Liver (tissue), 9 donors: ENCODE measurements around the gene IL1RAPL1. TPM values are rescaled to one million over a fixed set of nuclear protein-coding genes. Genes with fewer than 3 reads are reported as not detected.

Experiments
- DNase-seq: peaks from one replicate; pipeline ENCODE4 v3.0.0-alpha.2; 2017; ENCODE audit warnings: low spot score
- H3K27ac ChIP-seq, 2 donors: one replicate each; pipeline ENCODE4 v1.7.0; 2013; ENCODE audit warnings: inconsistent platforms in 2 of 2, low read length in 2 of 2, control low read depth in 1 of 2, low read depth in 1 of 2, mild to moderate bottlenecking in 1 of 2
- H3K27me3 ChIP-seq, 4 donors: one replicate each; pipeline versions ENCODE4 v1.6.1 to v1.7.0; 2013; ENCODE audit warnings: low read length in 3 of 4, inconsistent platforms in 1 of 4, mild to moderate bottlenecking in 1 of 4, moderate library complexity in 1 of 4; ENCODE audit not compliant: control insufficient read depth in 4 of 4, insufficient read depth in 4 of 4
- H3K36me3 ChIP-seq, 4 donors: one replicate each; pipeline versions ENCODE4 v1.6.1 to v1.7.0; 2013; ENCODE audit warnings: low read length in 3 of 4, mild to moderate bottlenecking in 3 of 4, low read depth in 1 of 4, moderate library complexity in 1 of 4; ENCODE audit not compliant: control insufficient read depth in 4 of 4, insufficient read depth in 3 of 4
- H3K4me1 ChIP-seq, 4 donors: one replicate each; pipeline versions ENCODE4 v1.6.1 to v1.7.0; 2013; ENCODE audit warnings: low read length in 3 of 4, mild to moderate bottlenecking in 3 of 4, moderate library complexity in 1 of 4; ENCODE audit not compliant: control insufficient read depth in 4 of 4, insufficient read depth in 4 of 4
- H3K4me3 ChIP-seq, 3 donors: one replicate each; pipeline versions ENCODE4 v1.6.1 to v1.7.0; 2013; ENCODE audit warnings: low read length in 3 of 3, control low read depth in 1 of 3, low read depth in 1 of 3, mild to moderate bottlenecking in 1 of 3
- H3K9ac ChIP-seq, 2 donors: one replicate each; pipeline ENCODE4 v1.7.0; 2013; ENCODE audit warnings: low read length in 2 of 2, mild to moderate bottlenecking in 2 of 2, moderate library complexity in 2 of 2, control low read depth in 1 of 2, low read depth in 1 of 2
- H3K9me3 ChIP-seq, 4 donors: one replicate each; pipeline versions ENCODE4 v1.6.1 to v1.7.0; 2013; ENCODE audit warnings: low read length in 3 of 4; ENCODE audit not compliant: control insufficient read depth in 4 of 4
- EGR1 ChIP-seq, 2 donors: IDR thresholded peaks; 2 replicates each; pipeline ENCODE4 v1.6.1; 2016 to 2018; ENCODE audit warnings: antibody characterized with exemption in 2 of 2, low read depth in 2 of 2
- FOXA1 ChIP-seq: IDR thresholded peaks from 2 replicates; pipeline ENCODE4 v1.6.1; 2016; ENCODE audit warnings: antibody characterized with exemption
- FOXA2 ChIP-seq: IDR thresholded peaks from 2 replicates; pipeline ENCODE4 v1.6.1; 2016; ENCODE audit warnings: antibody characterized with exemption
- GABPA ChIP-seq, 2 donors: IDR thresholded peaks in 1 of 2; conservative IDR thresholded peaks in 1 of 2; 2 replicates each; pipeline ENCODE4 v1.6.1; 2016; ENCODE audit warnings: antibody characterized with exemption in 2 of 2, mild to moderate bottlenecking in 1 of 2, moderate library complexity in 1 of 2
- HNF4A ChIP-seq, 2 donors: conservative IDR thresholded peaks; 2 replicates each; pipeline ENCODE4 v1.6.1; 2016; ENCODE audit warnings: antibody characterized with exemption in 2 of 2, mild to moderate bottlenecking in 2 of 2
- HNF4G ChIP-seq: IDR thresholded peaks from 2 replicates; pipeline ENCODE4 v1.6.1; 2016; ENCODE audit warnings: antibody characterized with exemption
- JUND ChIP-seq, 2 donors: IDR thresholded peaks; 2 replicates each; pipeline ENCODE4 v1.6.1; 2016; ENCODE audit warnings: antibody characterized with exemption in 2 of 2
- MAX ChIP-seq: IDR thresholded peaks from 2 replicates; pipeline ENCODE4 v1.6.1; 2016; ENCODE audit warnings: antibody characterized with exemption
- NR2F2 ChIP-seq: IDR thresholded peaks from 2 replicates; pipeline ENCODE4 v1.6.1; 2016; ENCODE audit warnings: antibody characterized with exemption
- RAD21 ChIP-seq, 2 donors: IDR thresholded peaks; 2 replicates each; pipeline ENCODE4 v1.6.1; 2016; ENCODE audit warnings: antibody characterized with exemption in 2 of 2, mild to moderate bottlenecking in 2 of 2
- REST ChIP-seq: IDR thresholded peaks from 2 replicates; pipeline ENCODE4 v1.6.1; 2016; ENCODE audit warnings: antibody characterized with exemption, mild to moderate bottlenecking
- RXRA ChIP-seq, 2 donors: IDR thresholded peaks; 2 replicates each; pipeline ENCODE4 v1.6.1; 2017 to 2018; ENCODE audit warnings: antibody characterized with exemption in 2 of 2, mild to moderate bottlenecking in 1 of 2
- SP1 ChIP-seq: IDR thresholded peaks from 2 replicates; pipeline ENCODE4 v1.6.1; 2018; ENCODE audit warnings: antibody characterized with exemption, mild to moderate bottlenecking
- TAF1 ChIP-seq: conservative IDR thresholded peaks from 2 replicates; pipeline ENCODE4 v1.6.1; 2016; ENCODE audit warnings: antibody characterized with exemption, mild to moderate bottlenecking
- YY1 ChIP-seq: IDR thresholded peaks from 2 replicates; pipeline ENCODE4 v1.6.1; 2016; ENCODE audit warnings: antibody characterized with exemption, mild to moderate bottlenecking
- WGBS: extraction: QIAGEN DNeasy Blood & Tissue Kit; methylation state at CpG from one replicate; pipeline ENCODE4 v1.1.7; 2013; 5-methylcytosine and 5-hydroxymethylcytosine counted together
- polyA plus RNA-seq, 2 donors: library from polyadenylated mRNA; stranded (reverse) in 1 of 2; unstranded in 1 of 2; fragments of 200-250 nt in 1 of 2; fragments of >200 nt in 1 of 2; fragmentation: Nextera tagmentation in 1 of 2; extraction: Ambion mirVana in 1 of 2; gene quantifications; one replicate each; pipeline versions ENCODE4 v1.2.1 to v1.2.3, GENCODE V29; 2013 to 2015
- total RNA-seq, 2 donors: library from RNA; depleted of rRNA; stranded (reverse); fragments of >200 nt; gene quantifications; one replicate each; pipeline ENCODE4 v1.2.3, GENCODE V29; 2014
- TF ChIP-seq, protein P1 (sequence below): IDR thresholded peaks from 2 replicates; pipeline ENCODE4 v1.6.1; 2016; ENCODE audit warnings: antibody characterized with exemption
- TF ChIP-seq, protein P2 (sequence below): IDR thresholded peaks from 2 replicates; pipeline ENCODE4 v1.6.1; 2016; ENCODE audit warnings: antibody characterized with exemption
- TF ChIP-seq, protein P3 (sequence below): fragments of 150-350 bp; IDR thresholded peaks from 2 replicates; pipeline ENCODE4 v1.5.1; 2017; ENCODE audit warnings: improper control_type of control experiment, low read depth, low read length; ENCODE audit not compliant: missing input control
- donor health status: healthy.
- donor health status: healthy.
- donor health status: healthy.
- donor health status: healthy.
- donor health status: healthy.

IL1RAPL1 gene
- total and polyA plus RNA-seq, 4 donors = 0.08 to 0.33 TPM; not detected in 2

- no peaks in the 10 kb centered on the region for H3K27me3 ChIP-seq
- H3K4me3 ChIP-seq = no peak overlapping the region
- H3K9ac ChIP-seq = no peak overlapping the region
- H3K9me3 ChIP-seq = no peaks in the 10 kb centered on the region
- no peaks in the 10 kb centered on the region for H3K36me3 ChIP-seq
- WGBS = 89% methylated on average over 4 of the region's 4 CpGs
- no peaks in the 10 kb centered on the region for H3K4me1 ChIP-seq
- no peak overlapping the region for H3K27ac ChIP-seq
- no peak for TF ChIP-seq EGR1 (IDR thresholded peaks at IDR 0.05; ENCODE audit: low read depth in 2 of 2)
- no peak for DNase-seq
Observed at GRCh38 chrX:29531336-29531735, 944.1 kb downstream of the IL1RAPL1 start.

GRCh38 chrX:29535212-29536162 lies 948.2 kb downstream of the IL1RAPL1 start:
- Histone ChIP-seq H3K9ac (no peak overlapping the region), H3K4me1 (no peaks in the 10 kb centered on the region), H3K4me3 (no peak overlapping the region), H3K36me3 (no peaks in the 10 kb centered on the region), H3K27me3 (no peaks in the 10 kb centered on the region), H3K9me3 (no peaks in the 10 kb centered on the region), H3K27ac (no peak overlapping the region)
- no peak for DNase-seq
- TF ChIP-seq, protein P1, sequence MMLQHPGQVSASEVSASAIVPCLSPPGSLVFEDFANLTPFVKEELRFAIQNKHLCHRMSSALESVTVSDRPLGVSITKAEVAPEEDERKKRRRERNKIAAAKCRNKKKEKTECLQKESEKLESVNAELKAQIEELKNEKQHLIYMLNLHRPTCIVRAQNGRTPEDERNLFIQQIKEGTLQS = no peak
- TF ChIP-seq RXRA (IDR thresholded peaks at IDR 0.05) (no peak), HNF4G (no peak), SP1 (no peak), TAF1 (no peak), REST (no peak), FOXA1 (no peak), EGR1 (IDR thresholded peaks at IDR 0.05; ENCODE audit: low read depth in 2 of 2) (no peak), NR2F2 (no peak), HNF4A (conservative IDR thresholded peaks at IDR 0.05) (no peak), FOXA2 (no peak), MAX (no peak), GABPA (IDR thresholded peaks at IDR 0.05 in 1 of 2, conservative IDR thresholded peaks at IDR 0.05 in 1 of 2) (no peak), JUND (IDR thresholded peaks at IDR 0.05) (no peak), YY1 (no peak), RAD21 (IDR thresholded peaks at IDR 0.05) (no peak)
- TF ChIP-seq, protein P2, sequence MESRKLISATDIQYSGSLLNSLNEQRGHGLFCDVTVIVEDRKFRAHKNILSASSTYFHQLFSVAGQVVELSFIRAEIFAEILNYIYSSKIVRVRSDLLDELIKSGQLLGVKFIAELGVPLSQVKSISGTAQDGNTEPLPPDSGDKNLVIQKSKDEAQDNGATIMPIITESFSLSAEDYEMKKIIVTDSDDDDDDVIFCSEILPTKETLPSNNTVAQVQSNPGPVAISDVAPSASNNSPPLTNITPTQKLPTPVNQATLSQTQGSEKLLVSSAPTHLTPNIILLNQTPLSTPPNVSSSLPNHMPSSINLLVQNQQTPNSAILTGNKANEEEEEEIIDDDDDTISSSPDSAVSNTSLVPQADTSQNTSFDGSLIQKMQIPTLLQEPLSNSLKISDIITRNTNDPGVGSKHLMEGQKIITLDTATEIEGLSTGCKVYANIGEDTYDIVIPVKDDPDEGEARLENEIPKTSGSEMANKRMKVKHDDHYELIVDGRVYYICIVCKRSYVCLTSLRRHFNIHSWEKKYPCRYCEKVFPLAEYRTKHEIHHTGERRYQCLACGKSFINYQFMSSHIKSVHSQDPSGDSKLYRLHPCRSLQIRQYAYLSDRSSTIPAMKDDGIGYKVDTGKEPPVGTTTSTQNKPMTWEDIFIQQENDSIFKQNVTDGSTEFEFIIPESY = no peak
- TF ChIP-seq, protein P3, sequence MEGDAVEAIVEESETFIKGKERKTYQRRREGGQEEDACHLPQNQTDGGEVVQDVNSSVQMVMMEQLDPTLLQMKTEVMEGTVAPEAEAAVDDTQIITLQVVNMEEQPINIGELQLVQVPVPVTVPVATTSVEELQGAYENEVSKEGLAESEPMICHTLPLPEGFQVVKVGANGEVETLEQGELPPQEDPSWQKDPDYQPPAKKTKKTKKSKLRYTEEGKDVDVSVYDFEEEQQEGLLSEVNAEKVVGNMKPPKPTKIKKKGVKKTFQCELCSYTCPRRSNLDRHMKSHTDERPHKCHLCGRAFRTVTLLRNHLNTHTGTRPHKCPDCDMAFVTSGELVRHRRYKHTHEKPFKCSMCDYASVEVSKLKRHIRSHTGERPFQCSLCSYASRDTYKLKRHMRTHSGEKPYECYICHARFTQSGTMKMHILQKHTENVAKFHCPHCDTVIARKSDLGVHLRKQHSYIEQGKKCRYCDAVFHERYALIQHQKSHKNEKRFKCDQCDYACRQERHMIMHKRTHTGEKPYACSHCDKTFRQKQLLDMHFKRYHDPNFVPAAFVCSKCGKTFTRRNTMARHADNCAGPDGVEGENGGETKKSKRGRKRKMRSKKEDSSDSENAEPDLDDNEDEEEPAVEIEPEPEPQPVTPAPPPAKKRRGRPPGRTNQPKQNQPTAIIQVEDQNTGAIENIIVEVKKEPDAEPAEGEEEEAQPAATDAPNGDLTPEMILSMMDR = no peak
- WGBS = 67% methylated on average over 1 of the region's 1 CpG
